K562 (cell line): ENCODE results near the gene KCNH2.

Experiments
- CEBPZ ChIP-seq: fragments of 150-350 bp; IDR thresholded peaks from 2 replicates; pipeline ENCODE4 v1.6.1; 2014; ENCODE audit warnings: low read depth, mild to moderate bottlenecking, low read length, borderline replicate concordance
- ELK1 ChIP-seq: sonication (generic); formaldehyde crosslinking; IDR thresholded peaks from 2 replicates; pipeline ENCODE4 v1.8.1; 2022; ENCODE audit warnings: missing genetic modification reagents
- FOSL1 ChIP-seq: fragments of 200-800 bp; sonication (Bioruptor generic); conservative IDR thresholded peaks from 2 replicates; pipeline ENCODE4 v1.6.1; 2016; ENCODE audit warnings: missing genetic modification characterization, missing compliant biosample characterization
- REST ChIP-seq, 2 experiments: fragments of 450-650 bp; formaldehyde crosslinking in 1 of 2; IDR thresholded peaks; 2 replicates each; pipeline versions ENCODE4 v1.4.0 to v1.6.1; 2014 to 2020; ENCODE audit warnings: mild to moderate bottlenecking in 2 of 2, borderline replicate concordance in 1 of 2, low read depth in 1 of 2
- SMARCA4 ChIP-seq: fragments of 450-650 bp; IDR thresholded peaks from 2 replicates; pipeline ENCODE4 v1.6.1; 2016
- STAT5B ChIP-seq: fragments of 250-450 bp; sonication (Bioruptor Pico); IDR thresholded peaks from 2 replicates; pipeline ENCODE4 v1.8.0; 2021; ENCODE audit warnings: mild to moderate bottlenecking, inconsistent platforms
- TBL1XR1 ChIP-seq, 2 experiments: IDR thresholded peaks; 2 replicates each; pipeline ENCODE4 v1.6.1; 2012; ENCODE audit warnings: improper control_type of control experiment in 2 of 2, low read length in 2 of 2, mild to moderate bottlenecking in 1 of 2
- ZHX1 ChIP-seq: fragments of 150-350 bp; conservative IDR thresholded peaks from 2 replicates; pipeline ENCODE4 v1.6.1; 2014; ENCODE audit warnings: low read length
- TF ChIP-seq, protein P1 (sequence below), 3 experiments: IDR thresholded peaks in 2 of 3; conservative IDR thresholded peaks in 1 of 3; 2 replicates each; pipeline ENCODE4 v1.5.1; 2011 to 2012; ENCODE audit warnings: low read length in 3 of 3, mild to moderate bottlenecking in 3 of 3, control low read depth in 2 of 3, improper control_type of control experiment in 1 of 3, inconsistent platforms in 1 of 3, low read depth in 1 of 3, mixed read lengths in 1 of 3, moderate library complexity in 1 of 3; ENCODE audit not compliant: insufficient read depth in 2 of 3
- TF ChIP-seq, protein P2 (sequence below): fragments of 250-450 bp; sonication (Bioruptor Pico); IDR thresholded peaks from 2 replicates; pipeline ENCODE4 v1.5.1; 2021; ENCODE audit warnings: mild to moderate bottlenecking

DNA sequence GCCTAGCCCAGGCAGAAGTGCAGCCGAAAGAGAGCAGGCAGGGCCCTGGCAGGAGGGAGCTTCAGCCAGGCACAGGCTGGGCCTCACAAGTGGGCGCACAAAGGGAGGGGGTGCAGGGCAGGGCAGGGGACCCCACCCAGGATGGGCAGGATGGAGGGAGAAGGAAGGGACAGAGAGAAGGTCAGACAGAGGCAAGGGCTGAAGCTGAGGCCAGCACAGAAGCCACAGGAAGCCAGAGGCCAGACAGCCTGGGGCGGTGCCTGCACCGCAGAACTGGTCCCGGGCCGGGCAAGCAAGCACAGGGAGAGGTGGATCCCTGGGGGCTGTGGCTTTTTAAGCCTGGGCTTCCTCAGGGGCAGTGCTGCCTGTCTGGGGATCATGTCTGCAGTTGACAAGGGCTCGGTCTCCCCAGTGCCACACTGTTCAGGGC lies 29.4 kb upstream of the KCNH2 start:
- no peak for TF ChIP-seq REST (IDR thresholded peaks at IDR 0.05; ENCODE audit: borderline replicate concordance)
- no peak for TF ChIP-seq REST (CRISPR knock-in tag; IDR thresholded peaks at IDR 0.05; ENCODE audit: low read depth)
- TF ChIP-seq, protein P1, sequence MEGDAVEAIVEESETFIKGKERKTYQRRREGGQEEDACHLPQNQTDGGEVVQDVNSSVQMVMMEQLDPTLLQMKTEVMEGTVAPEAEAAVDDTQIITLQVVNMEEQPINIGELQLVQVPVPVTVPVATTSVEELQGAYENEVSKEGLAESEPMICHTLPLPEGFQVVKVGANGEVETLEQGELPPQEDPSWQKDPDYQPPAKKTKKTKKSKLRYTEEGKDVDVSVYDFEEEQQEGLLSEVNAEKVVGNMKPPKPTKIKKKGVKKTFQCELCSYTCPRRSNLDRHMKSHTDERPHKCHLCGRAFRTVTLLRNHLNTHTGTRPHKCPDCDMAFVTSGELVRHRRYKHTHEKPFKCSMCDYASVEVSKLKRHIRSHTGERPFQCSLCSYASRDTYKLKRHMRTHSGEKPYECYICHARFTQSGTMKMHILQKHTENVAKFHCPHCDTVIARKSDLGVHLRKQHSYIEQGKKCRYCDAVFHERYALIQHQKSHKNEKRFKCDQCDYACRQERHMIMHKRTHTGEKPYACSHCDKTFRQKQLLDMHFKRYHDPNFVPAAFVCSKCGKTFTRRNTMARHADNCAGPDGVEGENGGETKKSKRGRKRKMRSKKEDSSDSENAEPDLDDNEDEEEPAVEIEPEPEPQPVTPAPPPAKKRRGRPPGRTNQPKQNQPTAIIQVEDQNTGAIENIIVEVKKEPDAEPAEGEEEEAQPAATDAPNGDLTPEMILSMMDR (IDR thresholded peaks at IDR 0.05 in 2 of 3, conservative IDR thresholded peaks at IDR 0.05 in 1 of 3; ENCODE audit: insufficient read depth in 2 of 3, low read depth in 1 of 3, low read length in 3 of 3), result no peak
- no peak for TF ChIP-seq ELK1 (CRISPR knock-in tag)
- no peak for TF ChIP-seq STAT5B
- no peak for TF ChIP-seq CEBPZ
- no peak for TF ChIP-seq ZHX1
- TF ChIP-seq, protein P2, sequence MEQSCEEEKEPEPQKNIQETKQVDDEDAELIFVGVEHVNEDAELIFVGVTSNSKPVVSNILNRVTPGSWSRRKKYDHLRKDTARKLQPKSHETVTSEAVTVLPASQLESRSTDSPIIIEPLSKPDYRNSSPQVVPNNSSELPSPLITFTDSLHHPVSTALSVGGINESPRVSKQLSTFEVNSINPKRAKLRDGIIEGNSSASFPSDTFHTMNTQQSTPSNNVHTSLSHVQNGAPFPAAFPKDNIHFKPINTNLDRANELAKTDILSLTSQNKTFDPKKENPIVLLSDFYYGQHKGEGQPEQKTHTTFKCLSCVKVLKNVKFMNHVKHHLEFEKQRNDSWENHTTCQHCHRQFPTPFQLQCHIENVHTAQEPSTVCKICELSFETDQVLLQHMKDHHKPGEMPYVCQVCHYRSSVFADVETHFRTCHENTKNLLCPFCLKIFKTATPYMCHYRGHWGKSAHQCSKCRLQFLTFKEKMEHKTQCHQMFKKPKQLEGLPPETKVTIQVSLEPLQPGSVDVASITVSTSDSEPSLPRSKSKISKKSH (CRISPR knock-in tag), result no peak
- TF ChIP-seq SMARCA4, result no peak
- TF ChIP-seq FOSL1 (tag), result no peak
- TF ChIP-seq TBL1XR1 (IDR thresholded peaks at IDR 0.05; ENCODE audit: low read length in 2 of 2), result no peak
